ENCODE measurements around the gene KCNG1. TPM values are rescaled to one million over a fixed set of nuclear protein-coding genes. Genes with fewer than 3 reads are reported as not detected.

Gene KCNG1
- total and polyA plus RNA-seq, 2 of the 13 experiments (the other 11 are each of a cell fraction or from before 2014, with no cell fraction given): not detected

- TF ChIP-seq DZIP1 (CRISPR knock-in tag; IDR thresholded peaks at IDR 0.05): no peak
- 0 out of 2 replicates have a peak, but pooled peaks have one; percentile 78 for TF ChIP-seq AKNA (CRISPR knock-in tag; IDR thresholded peaks at IDR 0.05; ENCODE audit: borderline replicate concordance)
- TF ChIP-seq ZMAT3 (CRISPR knock-in tag; conservative IDR thresholded peaks at IDR 0.05): peak; percentile 42; the same call in 1 of the 2 replicates
- peak; percentile 41; the same call in 1 of the 2 replicates for TF ChIP-seq HNF1A (IDR thresholded peaks at IDR 0.05; ENCODE audit: low read depth)
- TF ChIP-seq HNF1A (CRISPR knock-in tag; IDR thresholded peaks at IDR 0.05; ENCODE audit: borderline replicate concordance): peak; percentile 43; the same call in 1 of the 2 replicates
- TF ChIP-seq ZNF83 (CRISPR knock-in tag; IDR thresholded peaks at IDR 0.05; ENCODE audit: borderline replicate concordance): peak; percentile 49; the same call in 1 of the 2 replicates
- TF ChIP-seq ZNF362 (CRISPR knock-in tag; IDR thresholded peaks at IDR 0.05; ENCODE audit: borderline replicate concordance): peak; percentile 47; the same call in 1 of the 2 replicates
- peak; percentile 79; the same call in 1 of the 2 replicates for TF ChIP-seq THAP8 (CRISPR knock-in tag; IDR thresholded peaks at IDR 0.05; ENCODE audit: borderline replicate concordance)
- TF ChIP-seq TEAD3 (CRISPR knock-in tag; optimal IDR thresholded peaks at IDR 0.05; ENCODE audit: borderline replicate concordance): no peak
- peak; percentile 71; the same call in 1 of the 2 replicates for TF ChIP-seq ZFP37 (CRISPR knock-in tag; IDR thresholded peaks at IDR 0.05; ENCODE audit: borderline replicate concordance)
- no peak for TF ChIP-seq MIER2 (CRISPR knock-in tag; IDR thresholded peaks at IDR 0.05)
- peak; percentile 96 for TF ChIP-seq WIZ (CRISPR knock-in tag; IDR thresholded peaks at IDR 0.05)
- no peak for TF ChIP-seq SMARCE1 (IDR thresholded peaks at IDR 0.05; ENCODE audit: borderline replicate concordance)
These were observed 64.0 kb downstream of the KCNG1 start, which contains the start of gene MOCS3 (continued) for GRCh38 chr20:50958615-50959542.
